KBM-7 (cell line): ENCODE data around the gene ADGRL2.

Source experiments
- DNase-seq: peaks from one replicate; pipeline ENCODE4 v3.0.0-alpha.2; 2015
- in situ Hi-C: fragments of 300-500 bp; cut with MboI; formaldehyde crosslinking; loops from 2 replicates; pipeline ENCODE4 v1.14.3; 2020; ENCODE audit warnings: low sequenced_read_pairs, low pct_unique_long_range_greater_than_20kb, mixed read lengths

Gene ADGRL2

DNA sequence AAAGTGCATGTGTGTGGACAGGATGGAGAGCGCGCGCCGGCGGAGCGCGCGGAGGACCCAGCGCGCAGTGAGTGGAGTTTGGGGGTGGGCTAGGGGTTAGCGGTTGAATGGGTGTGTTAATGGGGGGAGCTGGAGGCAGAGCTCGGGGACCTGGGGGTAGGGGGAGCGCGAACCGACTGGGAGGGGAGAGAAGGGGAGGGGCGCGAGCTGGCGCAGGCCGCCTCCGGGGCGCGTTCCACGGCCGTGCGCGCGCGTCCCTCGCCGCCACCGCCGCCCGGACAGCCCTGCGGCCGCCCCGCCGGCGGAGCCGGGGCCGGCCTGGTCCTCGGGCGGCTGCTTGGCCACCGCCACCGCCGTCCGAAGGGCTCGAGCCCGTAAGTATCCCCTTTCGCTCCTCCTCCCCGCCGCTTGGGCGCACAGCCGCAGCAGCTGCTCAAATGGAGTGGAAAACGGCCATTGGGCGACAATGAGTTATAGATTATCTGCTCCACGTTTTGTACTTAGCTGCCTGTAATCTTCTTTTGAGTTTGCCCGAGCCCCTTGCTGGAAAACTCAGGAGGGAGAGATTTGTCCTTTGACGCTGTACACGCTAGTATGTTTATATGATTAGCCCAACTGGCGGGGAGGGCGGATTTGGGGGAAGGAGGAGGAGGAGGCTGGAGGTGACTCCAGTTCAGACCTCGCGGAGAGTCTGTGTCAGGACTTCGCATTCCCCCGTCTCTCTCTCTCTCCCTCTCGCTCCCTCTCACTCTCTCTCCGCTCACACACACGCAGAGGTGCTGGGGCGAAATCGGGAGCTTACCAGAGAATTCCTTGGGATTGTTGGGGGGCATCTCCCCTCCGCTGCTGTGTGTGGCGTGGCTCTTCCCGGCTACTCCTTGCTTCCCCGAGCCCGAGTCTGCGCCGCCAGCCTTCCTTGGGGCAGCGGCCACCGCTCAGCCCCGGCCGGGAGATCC, at the start of gene ADGRL2:
Gene ADGRL2, plus strand, starts transcription at position 240 of the 956 bp plus-strand sequence. CDS start 36,051 bp downstream, outside the sequence.
- DNase-seq, result peak; percentile 50
- in situ Hi-C loops, result no loop called here

DNA sequence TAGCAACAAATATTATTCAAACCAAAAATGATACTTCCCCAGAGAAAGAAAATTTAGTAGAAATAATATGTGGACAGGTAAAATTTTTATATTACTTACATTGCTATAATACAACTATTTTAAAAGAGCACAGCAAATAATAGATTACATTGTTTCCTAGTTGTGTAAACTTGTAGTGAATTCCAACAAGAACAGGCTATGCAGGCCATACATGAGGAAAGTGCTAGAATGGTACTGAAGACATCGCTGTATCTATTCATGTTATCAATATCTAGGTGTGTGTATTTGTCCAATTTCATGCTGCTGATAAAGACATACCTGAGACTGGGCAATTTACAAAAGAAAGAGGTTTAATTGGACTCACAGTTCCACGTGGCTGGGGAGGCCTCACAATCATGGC, 47.9 kb upstream of the ADGRL2 start:
- no peak for DNase-seq
- in situ Hi-C loops, result no loop called here

DNA sequence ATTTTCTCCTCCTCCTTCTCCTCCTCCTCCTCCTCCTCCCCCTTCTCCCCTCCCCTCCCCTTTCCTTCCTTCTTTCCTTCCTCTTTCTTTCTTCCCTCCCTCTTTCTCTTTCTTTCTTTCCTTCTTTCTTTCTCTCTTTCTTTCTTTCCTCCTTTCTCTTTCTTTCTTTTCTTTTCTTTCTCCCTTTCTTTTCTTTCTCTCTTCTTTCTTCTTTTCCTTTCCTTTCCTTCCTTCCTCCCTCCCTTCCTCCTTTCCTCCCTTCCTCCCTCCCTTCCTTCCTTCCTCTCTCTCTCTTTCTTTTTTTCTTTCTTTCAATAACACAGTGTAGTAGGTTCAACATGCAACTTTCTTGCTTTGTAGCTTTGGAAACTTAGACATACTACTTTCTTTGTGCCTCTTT, 46.3 kb upstream of the ADGRL2 start:
- DNase-seq, result no peak
- in situ Hi-C loops, result no loop called here

DNA sequence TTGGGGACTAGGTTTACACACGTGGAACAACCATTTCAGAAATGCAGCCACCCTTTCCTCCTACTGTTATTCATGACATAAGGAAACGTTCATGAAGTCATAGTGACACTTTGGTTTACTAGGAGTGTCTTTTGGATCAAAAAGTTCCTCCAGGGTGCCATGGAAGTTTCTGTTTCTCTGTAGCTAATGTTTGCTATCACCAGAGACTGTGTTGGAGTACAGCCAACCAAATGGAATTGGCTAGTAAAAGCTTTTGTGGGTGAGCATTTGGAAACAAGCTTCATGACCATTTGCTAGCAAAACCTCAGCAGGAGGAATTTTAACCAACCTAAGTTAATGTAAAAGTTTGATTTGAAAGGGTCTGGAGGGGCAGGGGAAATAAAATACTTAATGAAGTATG, 43.9 kb upstream of the ADGRL2 start:
- DNase-seq, result no peak
- in situ Hi-C loops, result no loop called here

DNA sequence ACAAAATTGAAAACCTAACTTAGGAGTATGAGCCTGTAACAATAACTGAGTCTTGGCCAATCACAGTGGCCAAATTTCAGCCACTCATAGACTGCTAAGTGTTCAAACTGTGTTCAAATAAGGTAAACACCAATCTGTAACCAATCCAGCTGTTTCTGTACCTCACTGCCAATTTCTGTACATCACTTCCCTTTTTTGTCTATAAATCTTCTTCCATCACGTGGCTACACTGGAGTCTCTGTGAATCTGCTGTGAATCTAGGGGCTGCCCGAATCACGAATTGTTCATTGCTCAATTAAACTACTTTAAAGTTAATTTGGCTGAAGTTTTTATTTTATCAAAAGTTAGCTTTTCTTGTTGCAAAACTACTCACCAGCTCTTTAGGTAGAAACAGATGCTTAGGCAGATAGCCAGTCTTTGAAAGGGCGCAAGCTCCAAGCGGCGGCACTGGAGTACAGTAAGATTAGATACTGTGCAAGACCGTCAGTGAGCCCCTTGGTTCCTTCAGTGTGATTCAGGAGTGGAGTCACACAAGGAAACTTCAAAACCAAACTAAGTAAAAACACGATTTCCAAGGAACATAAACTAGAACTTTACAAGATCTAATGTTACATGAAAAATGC, 43.2 kb upstream of the ADGRL2 start:
- no peak for DNase-seq
- in situ Hi-C loops, result no loop called here

DNA sequence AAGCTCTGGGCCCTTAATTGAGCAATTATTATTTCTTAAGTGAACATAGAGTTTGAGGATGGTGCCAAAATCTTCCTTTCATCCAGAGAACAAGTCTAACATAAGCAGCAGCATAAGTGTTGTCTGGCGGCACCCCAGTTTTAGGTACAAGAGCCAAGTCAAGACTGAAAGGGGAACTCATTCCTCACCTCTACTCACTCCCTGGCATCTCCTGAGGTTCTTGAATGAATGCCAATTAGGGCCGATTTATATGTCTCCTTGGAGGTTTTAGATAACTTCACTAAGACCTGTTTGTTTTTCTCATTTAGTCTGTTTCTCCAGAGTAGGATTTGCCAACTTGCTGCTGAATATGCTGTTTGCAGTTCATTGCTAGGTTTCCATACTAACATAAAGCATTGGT, 42.6 kb upstream of the ADGRL2 start:
- in situ Hi-C loops, result no loop called here
- DNase-seq, result no peak

DNA sequence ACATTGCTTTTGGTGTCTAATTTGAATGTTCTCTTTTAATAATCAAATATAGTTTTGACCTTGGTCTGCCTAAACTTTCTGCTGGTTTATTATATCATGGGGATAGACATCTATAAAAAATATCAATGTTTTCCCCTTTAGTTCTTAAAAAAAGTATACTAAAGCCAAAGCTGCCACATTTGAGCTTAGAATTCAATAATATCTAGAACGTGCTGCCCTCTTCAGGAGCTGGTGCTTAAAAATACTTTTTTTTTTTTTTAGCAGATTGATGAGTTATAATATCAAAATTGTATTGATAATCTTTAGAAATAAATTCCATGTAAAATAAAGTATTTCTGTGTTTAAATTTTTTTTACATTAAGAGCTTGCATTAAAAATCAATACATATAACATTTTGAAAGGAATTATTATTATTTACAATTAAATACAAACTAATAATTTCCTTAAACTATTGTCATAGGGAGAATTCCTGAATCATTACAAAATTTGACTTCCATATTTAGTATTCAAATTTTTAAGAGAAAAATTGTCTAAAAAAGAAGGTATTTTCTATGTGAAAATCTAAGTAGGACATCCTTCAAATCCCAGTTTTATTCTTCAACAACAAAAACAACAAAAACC, 40.1 kb upstream of the ADGRL2 start:
- in situ Hi-C loops, result no loop called here
- no peak for DNase-seq

DNA sequence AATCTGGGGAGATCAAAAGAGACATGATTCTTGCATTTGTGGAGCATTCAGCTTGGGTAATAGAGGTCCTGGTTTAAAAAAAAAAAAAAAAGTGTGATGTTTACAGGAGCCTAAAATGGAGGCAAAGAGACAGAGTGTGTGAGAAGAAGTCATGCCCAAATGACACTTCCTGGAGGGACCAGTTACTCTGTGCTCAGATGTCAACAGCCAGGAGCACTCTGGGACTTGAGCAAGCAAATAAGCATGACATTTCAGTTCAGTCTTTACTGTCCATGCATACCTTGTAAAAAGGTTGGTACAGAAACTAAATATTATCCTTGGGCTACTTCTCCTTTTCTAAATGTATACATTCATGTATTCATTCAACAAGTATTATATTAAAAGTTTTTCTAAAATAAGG, 25.2 kb upstream of the ADGRL2 start:
- no peak for DNase-seq
- in situ Hi-C loops, result no loop called here

DNA sequence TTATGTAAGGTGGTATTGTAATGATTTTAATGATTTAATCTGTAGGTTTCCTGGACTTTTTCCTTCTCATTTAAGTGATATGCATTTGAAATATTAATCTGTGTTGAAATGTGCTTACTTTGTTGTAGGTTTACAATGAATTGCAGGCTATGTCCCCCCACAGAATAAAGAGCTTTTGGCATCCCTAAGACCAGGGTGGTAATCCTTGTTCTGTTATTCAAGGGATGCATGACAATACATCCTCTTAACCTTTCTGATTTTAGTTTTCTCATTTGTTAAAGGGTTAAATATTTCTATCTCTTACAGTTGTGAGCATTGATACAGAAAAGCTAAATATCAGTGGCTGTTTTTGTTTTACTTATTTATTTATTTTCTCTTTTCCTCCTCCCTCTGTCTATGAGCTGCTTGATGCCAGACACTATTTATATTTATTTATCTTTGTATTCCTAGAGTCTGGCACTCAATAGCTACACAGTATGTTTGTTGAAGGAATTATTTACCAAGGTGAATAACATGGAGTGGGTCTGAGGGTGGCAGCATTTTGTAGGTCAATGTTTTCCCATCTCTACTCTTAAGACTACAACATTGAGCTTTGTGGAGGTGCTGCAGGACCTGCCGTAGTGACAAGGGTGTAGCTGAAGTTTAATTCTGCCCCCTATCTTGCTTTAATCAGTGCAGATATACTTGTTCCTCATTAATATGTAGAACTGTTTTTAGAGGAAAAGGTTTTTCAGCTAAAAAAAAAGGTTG, 19.9 kb upstream of the ADGRL2 start:
- in situ Hi-C loops, result no loop called here
- no peak for DNase-seq

DNA sequence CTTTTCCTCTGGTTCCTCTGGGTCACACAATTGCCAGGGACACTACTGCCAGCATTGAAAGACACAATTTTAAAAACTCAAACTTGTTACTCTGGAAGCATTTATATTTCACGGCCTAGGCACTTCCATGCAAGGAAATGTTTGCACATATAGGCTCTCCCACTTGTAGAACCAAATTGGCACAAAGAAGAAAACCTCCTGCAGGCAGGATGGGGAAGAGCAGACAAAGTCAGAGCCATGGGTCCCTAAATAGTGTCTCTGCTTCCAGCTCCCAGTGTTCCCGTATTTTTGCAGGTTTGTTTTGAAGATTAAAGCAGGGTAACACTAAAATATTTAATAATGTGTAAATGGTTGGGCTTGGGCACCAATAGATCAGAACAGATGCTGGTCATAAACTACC, 19.0 kb upstream of the ADGRL2 start:
- no peak for DNase-seq
- in situ Hi-C loops, result no loop called here

DNA sequence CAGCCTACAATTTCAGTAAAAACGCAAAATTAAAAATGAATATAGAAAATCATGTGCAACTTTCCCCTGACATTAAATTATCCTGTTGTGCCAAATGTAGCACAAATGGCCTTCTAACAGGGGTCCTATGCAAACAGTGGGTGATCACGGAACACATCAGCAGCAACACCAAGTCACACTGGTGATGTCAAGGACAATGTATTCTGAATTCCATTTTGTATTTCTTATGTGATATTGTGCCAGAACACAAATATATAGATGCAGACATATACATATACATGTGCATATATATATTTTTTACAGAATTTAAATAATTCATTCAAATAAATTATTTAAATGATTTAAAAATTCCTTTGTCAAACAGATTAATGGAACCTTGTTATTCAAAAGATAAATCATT, 8.6 kb upstream of the ADGRL2 start:
- DNase-seq, result no peak
- in situ Hi-C loops, result no loop called here

DNA sequence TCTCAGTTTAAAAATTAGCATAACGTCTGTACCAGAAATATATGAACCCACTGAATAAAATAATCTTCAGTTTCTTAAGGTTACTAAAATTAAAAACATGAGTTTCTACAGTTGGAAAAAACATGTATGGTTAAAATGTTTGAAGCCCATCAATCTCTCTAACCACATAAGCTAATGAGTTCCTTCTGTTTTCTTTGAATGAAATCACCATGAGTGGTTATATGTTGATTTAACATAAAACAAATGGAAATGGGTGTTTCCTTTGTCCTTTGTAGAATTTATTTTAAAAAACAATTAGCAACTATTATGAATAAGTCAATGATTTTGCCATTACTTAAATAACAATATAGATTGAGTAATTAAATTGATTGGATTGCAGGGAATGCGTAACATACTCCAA, 3.0 kb upstream of the ADGRL2 start:
- no peak for DNase-seq
- in situ Hi-C loops, result no loop called here

DNA sequence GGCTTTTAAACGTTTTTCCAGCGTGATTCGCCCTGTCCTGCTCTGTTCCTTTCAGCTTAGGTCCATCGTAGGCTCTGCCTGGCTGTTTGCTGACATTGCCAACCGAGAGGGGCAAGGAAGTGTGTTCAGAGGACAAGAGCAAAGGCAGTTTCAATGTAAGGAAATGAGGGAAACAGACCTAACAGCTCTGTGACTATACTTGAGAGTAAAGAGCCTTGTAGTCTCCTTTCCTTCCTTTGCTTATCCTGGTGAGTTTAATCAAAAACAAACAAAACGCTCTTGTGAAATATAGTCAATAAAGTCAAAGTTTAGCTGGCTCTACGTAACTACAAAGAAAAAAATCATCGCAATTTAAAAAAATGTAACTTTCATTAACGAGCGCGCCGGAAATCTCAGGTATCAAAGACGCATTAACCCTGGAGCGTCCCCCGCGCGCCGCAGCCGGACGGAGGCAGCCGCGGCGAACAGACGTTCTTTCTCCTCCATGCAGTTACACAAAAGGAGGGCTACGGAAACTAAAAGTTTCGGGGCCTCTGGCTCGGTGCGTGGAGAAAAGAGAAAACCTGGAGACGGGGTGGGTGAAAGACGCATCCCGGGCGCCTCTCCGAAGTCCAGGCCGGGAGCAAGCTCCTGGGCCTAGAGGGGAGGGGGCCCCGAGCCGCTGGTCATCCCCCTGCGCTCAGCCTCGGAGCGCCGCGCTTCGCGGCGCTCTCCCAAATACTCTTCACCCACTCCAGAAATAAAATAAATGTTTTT, 617 bp upstream of the ADGRL2 start:
- no peak for DNase-seq

DNA sequence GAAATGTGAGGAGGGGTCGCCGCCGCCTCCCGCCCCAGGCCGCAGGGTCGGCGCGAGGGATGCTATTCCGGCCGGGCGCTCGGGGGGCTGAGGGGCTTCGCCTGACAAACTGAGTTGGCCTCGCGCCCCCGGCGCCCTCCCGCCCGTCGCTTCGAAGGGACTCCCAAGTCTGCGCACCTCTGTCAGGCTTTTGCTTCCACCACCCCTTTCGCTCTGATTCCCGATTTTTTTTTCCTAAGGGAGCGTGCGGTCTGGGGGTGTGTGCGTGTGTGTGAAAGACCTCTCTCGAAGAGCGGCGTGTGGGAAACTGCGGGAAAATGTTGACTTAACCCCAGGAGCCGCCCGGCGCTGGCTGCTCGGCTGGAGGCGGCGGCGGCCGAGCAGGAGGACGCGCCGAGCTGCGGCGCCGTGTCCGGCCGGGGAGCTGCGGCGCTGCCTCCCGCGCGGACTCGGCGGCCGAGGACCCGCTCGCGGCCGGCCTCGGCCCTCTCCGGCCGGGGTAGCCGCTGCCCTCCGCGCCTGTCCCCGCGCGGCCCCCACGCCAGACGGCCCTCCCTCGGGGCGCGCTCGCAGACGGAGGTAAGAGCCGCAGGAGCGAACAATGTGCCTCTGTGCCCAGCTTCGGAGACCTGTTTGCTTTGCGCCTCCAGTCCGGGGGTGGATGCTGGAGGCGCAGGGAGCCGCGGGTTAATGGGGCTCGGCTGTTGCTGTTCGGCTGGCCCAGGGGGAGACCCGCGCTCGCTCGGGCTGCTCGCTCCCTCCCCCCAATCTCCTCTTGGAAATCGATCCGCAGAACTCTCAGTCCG, 1.1 kb downstream of the ADGRL2 start:
- in situ Hi-C loops, result no loop called here

More for the DNA sequence above, 617 bp upstream of the ADGRL2 start:
- in situ Hi-C loops, result no loop called here

DNA sequence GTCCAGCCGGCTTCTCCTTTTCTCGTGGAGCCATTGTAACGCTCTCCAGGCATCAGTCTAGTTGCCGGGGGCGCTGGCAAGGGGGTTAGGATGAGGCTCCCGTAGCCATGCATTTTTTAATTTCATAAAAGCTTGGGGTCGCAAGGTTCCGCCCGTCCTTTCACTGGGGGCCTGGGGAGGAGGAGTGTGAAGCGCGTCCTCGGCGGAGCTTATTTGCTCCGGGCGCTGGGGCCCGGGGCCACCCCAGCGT, 1.6 kb downstream of the ADGRL2 start:
- in situ Hi-C loops, result no loop called here
- DNase-seq, result no peak

More for the DNA sequence above, 1.1 kb downstream of the ADGRL2 start:
- DNase-seq, result no peak

DNA sequence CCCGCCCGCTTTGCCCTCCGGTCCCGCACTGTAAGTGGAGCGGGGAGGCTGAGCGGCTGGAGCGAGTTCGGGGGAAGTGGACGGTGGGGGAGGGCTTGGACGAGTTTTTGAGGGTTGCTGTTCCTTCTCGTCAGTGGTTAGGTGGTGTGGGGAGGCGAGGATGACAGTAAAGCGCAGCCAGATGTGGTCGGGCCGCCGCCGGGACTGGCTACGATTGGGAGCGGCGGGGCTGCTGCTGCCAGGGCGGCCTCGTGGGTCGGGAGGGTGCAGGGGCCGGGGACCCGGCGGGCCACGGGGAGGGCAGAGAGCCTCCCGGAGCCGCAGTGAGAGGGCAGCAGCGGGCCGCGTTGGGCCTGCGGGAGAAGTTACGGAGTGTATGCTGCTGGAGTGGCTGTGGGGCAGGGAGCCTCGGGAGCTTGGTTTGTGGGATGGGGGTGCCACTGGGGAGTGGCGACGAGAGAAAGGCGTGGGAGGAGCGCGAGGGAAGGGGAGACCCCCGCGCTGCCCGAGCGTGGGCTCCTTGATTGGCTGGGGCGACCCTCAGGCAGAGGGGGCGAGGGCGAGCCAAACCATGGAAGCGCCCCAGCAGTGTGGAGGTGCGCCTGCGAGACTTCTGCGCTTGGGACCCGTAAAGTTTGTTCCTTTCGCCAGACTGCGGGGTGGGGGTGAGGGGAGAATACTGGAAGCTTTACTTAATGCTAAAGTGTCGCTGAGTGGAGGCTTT, 2.1 kb downstream of the ADGRL2 start:
- no peak for DNase-seq
- in situ Hi-C loops, result no loop called here

DNA sequence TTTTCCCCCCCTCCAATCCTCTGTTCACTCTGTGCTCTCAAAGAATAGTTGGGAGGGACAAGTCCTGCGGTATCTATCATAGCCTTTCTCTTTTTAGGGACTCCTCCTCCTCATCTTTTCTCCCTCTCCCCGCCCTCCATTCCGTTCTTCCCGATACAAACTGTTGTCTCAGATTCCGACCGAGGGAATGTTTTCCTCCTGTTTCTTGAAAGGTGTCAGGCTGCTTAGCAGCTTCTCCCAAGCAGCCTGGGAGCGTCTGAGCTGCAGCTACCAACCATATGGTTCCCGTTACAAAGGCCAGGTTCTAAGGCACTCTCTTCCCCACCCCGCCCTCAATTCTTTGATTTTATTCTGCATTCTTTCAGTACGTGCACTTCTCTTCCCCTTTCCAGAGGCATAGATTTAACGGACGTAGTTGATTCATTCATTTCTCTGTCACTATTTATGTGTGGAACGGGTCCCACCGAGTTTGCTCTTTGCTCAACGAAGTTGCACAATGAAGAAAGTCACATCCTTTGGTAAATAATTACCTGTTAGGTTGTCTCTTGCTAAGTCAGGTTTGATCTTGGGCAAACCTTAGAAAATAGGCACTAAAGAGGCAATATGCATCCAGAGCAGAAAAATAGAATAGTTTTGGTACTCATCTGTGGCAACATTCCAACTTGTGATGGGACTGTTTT, 2.8 kb downstream of the ADGRL2 start:
- DNase-seq, result no peak
- in situ Hi-C loops, result no loop called here
